HG03045 (cell line): ENCODE measurements around the gene CNIH1.
"Not testable (repeated sequence)": the region's sequence is repeated elsewhere in the genome, so short reads cannot be mapped to it uniquely, and the experiment has no call there.

ENCODE experiments used
- ATAC-seq: cut with Tn5 transposase; IDR thresholded peaks from one replicate; pipeline ENCODE4 v1.9.1; 2021; ENCODE audit warnings: mild to moderate bottlenecking, moderate library complexity; ENCODE audit not compliant: unreplicated experiment

The CNIH1 gene

GRCh38 chr14:54435500-54435981 is 5.6 kb downstream of the CNIH1 start:
- ATAC-seq, result no peak

DNA sequence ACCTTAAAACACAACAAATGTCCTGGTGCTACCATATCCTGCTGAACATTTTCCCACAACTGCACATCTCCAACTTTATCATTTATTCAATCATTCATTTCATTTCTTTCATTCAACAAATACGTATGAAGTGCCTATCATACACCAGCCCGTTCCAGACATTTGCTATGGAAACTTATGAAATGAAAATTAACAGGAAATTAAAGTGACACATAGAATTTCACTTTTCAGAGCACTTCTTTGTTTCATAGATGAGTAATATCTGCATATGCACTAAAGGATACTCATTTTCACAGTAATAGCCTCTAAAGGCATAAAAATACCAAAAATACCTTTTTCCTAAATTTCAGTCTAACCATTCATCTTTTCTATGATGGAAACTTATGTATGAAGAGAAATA is 12.6 kb downstream of the CNIH1 start:
- ATAC-seq, result no peak

- ATAC-seq, result no peak
Observed at GRCh38 chr14:54427871-54428270, 13.3 kb downstream of the CNIH1 start.

GRCh38 chr14:54425537-54426274 is 15.5 kb downstream of the CNIH1 start:
- no peak for ATAC-seq

GRCh38 chr14:54425068-54425467 is 16.1 kb downstream of the CNIH1 start:
- no peak for ATAC-seq

DNA sequence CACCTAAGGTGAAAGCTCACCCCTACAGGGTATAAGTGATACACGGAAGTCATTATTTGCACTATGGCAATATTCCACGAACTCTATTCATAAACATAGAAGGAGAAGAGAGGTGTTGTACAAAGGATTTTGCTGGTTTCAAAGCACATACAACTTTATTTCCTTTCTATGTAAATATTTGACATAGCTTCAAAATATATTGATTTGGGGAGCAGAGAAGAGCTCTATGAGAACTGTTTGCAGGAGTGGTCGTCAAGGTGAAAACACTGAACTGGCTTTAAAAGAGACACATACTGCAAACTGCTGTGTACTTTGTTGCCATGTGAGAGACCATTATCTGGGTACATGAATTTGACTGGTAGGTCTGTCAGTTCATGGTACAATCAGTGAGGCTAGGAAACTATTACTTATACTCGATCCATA is 16.7 kb downstream of the CNIH1 start:
- no peak for ATAC-seq

- ATAC-seq, result no peak
Observed at GRCh38 chr14:54423991-54424390, 17.2 kb downstream of the CNIH1 start.

DNA sequence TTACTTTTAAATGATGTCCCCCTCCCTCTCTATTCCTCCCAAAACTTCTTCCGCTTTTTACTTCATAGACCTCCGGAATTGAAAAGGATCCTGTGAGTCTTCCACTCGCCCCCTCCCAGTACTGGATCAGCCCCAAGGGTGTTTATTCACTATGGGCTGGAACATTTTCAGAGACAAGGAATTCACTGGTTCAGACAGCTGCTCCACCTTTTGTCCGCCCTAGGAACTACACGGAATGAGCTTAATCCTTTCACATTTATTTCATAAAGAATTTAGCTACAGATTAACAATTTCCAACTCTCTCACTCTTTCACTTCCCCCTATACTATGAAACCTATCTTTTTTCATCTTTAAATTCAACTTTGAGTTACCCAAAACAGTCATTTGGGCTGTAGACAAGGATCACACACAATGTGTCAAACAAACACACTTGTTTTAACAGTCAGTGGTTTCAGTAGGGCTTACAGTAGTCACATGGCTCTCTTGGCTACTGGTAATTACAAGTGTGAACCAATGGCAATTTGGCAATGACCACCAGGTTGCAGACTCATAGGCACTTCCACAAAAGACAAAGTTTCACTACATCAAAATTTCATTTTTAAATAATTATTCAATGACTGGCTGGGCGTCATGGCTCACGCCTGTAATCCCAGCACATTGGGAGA is 20.6 kb downstream of the CNIH1 start:
- no peak for ATAC-seq

GRCh38 chr14:54411371-54411770 is 29.8 kb downstream of the CNIH1 start:
- ATAC-seq, result no peak

- no peak for ATAC-seq
Observed at GRCh38 chr14:54410215-54410614, 31.0 kb downstream of the CNIH1 start.

DNA sequence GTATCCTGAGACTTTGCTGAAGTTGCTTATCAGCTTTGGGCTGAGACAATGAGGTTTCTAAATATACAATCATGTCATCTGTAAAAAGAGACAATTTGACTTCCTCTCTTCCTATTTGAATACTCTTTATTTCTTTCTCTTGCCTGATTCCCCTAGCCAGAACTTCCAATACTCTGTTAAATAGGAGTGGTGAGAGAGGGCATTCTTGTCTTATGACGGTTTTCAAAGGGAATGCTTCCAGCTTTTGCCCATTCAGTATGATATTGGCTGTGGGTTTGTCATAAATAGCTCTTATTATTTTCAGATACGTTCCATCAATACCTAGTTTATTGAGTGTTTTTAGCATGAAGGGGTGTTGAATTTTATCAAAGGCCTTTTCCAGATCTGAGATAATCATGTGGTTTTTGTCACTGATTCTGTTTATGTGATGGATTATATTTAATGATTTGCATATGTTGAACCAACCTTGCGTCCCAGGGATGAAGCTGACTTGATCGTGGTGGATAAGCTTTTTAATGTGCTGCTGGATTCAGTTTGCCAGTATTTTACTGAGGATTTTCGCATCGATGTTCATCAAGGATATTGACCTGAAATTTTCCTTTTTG is 37.7 kb downstream of the CNIH1 start:
- ATAC-seq, result not testable (repeated sequence)

DNA sequence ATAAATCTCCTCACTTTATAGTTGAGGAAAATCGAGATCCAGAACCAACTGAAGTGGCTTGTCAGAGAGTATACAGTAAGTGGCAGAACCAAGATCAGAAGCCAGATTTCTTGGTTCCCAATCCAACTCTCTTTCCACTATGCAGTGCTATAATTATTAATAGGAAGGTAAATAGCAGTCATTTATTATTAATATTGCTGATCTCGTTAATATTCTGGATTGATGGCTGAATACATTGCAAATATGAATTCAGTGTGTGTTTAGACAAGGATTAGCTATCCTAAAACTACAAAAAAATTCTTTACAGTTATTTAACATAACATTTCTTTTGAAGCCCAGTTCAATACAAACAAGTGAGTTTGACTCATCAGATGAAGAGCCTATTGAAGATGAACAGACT is 41.6 kb downstream of the CNIH1 start:
- ATAC-seq, result no peak

DNA sequence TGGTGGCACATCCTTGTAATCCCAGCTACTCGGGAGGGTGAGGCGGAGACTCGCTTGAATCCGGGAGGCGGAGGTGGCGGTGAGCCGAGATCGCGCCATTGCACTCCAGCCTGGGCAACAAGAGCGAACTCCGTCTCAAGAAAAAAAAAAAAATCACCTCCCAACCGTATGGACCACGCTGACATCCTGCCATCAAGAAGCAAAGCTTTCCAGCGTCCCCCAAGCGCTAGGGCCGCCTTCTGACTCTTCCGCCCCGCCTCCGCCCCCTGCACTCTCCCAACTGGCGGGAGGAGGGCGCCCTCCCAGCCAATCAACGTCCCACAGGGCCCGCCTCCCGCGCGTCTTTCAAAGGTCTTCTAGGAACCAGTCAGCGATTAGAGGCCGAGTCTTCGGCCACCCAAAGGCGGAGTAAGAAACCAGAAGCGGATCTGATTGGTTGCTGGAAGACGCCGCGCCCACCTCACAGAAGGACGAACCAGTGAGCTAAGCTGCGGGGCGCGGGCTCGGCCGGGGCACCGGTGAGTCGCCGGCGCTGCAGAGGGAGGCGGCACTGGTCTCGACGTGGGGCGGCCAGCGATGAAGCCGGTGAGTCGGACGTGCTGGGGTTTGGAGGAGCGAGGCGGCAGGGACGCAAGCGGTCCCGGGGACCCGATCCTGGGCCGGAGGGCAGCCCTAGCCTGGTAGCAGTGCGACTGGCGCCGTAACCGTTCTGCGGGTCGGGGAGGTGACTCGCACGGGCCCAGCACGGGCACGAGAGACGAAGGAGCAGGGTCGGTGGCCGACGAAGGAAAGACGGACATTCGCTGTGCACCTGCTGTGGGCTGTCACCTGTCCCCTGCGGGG is 44.5 kb downstream of the CNIH1 start, which contains the start of gene CDKN3:
CDKN3 (plus strand) TSS at position 515 of the 843 bp plus-strand sequence; CDS start at position 577, 62 bp downstream.
- peak; percentile 98 for ATAC-seq

DNA sequence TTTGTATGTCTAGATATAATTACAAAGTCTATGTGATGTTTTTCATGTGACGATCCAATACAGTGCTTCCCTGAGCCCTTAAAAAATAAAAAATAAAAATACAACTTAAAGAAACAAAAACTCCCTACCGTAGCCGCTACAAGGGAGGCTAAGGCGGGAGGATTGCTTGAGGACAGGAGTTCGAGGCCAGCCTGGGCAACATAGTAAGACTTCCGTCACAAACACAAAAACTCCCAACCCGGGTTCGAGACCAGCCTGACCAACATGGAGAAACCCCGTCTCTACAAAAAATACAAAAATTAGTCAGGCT is 45.0 kb downstream of the CNIH1 start:
- no peak for ATAC-seq

GRCh38 chr14:54395716-54396115 is 45.5 kb downstream of the CNIH1 start:
- ATAC-seq, result no peak

DNA sequence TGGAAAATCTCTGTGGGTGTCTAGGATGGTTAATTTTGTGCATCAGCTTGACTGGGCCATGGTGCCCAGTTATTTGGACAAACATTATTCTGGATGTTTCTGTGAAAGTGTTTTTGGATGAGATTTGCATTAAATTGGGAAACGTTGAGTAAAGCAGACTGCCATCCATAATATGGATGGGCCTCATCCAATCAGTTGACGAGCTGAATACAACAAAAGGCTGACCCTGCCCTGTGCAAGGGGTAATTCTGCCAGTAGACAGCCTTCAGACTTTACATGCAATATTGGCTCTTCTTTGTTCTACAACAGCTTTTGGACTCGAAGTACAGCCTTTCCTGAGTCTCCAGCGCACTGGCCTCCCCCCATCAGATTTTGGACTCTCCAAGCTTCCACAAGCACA is 45.9 kb downstream of the CNIH1 start:
- ATAC-seq, result no peak

GRCh38 chr14:54394596-54394995 is 46.6 kb downstream of the CNIH1 start:
- no peak for ATAC-seq

DNA sequence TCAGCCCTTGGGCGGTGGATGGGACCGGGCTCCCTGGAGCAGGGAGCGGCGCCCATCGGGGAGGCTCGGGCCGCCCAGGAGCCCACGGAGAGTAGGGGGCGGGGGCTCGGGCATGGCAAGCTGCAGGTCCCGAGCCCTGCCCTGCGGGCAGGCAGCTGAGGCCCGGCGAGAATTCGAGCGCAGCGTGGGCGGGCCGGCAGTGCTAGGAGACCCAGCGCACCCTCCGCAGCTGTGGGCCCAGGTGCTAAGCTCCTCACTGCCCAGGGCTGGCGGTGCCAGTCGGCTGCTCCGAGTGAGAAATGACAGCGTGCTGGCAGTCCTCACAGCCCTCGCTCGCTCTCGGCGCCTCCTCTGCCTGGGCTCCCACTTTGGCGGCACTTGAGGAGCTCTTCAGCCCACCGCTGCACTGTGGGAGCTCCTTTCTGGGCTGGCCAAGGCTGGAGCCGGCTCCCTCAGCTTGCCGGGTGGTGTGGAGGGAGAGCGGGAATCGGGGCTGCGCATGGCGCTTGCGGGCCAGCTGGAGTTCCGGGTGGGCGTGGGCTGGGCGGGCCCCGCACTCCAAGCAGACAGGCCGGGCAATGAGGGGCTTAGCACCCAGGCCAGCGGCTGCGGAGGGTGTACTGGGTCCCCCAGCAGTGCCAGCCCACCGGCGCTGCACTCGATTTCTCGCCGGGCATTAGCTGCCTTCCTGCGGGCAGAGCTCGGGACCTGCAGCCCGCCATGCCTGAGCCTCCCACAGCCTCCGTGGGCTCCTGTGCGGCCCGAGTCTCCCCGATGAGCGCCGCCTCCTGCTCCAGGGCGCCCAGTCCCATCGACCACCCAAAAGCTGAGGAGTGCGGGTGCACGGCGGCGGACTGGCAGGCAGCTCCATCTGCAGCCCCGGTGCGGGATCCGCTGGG is 47.9 kb downstream of the CNIH1 start:
- ATAC-seq, result not testable (repeated sequence)

- ATAC-seq, result no peak
Observed at GRCh38 chr14:54392131-54392859, 48.9 kb downstream of the CNIH1 start.
